GM10266 (cell line): ENCODE data around the gene THPO.
"Not testable (repeated sequence)": the region's sequence is repeated elsewhere in the genome, so short reads cannot be mapped to it uniquely, and the experiment has no call there.

Source experiments
- DNase-seq: peaks from one replicate; pipeline ENCODE4 v3.0.0; 2012; ENCODE audit errors: extremely low spot score
- CTCF ChIP-seq: IDR thresholded peaks from 2 replicates; pipeline ENCODE4 v1.5.1; 2012; ENCODE audit warnings: mild to moderate bottlenecking, low read depth; ENCODE audit not compliant: control insufficient read depth, insufficient read depth; ENCODE audit errors: missing control alignments

THPO gene

GRCh38 chr3:184347321-184348056 lies 30.5 kb downstream of the THPO start:
- DNase-seq, result no peak
- TF ChIP-seq CTCF, result no peak

- no peak for TF ChIP-seq CTCF
- no peak for DNase-seq
Measured at GRCh38 chr3:184346480-184347190, 31.4 kb downstream of the THPO start.

- peak; percentile 32 for TF ChIP-seq CTCF
- DNase-seq, result peak; percentile 65
Measured at GRCh38 chr3:184345317-184346144, 32.5 kb downstream of the THPO start.

GRCh38 chr3:184344579-184345316 lies 33.3 kb downstream of the THPO start:
- DNase-seq, result no peak
- no peak for TF ChIP-seq CTCF

GRCh38 chr3:184343200-184343876 lies 34.7 kb downstream of the THPO start:
- no peak for TF ChIP-seq CTCF
- DNase-seq, result no peak

GRCh38 chr3:184341925-184342324 lies 36.1 kb downstream of the THPO start:
- no peak for DNase-seq
- TF ChIP-seq CTCF, result no peak

- not testable (repeated sequence) for DNase-seq
Measured at GRCh38 chr3:184339451-184340135, 38.4 kb downstream of the THPO start.
